GM23248 (cell line): ENCODE measurements around the gene LYRM9. TPM values are rescaled to one million over a fixed set of nuclear protein-coding genes. Genes with fewer than 3 reads are reported as not detected.

ENCODE experiments used
- DNase-seq: peaks from one replicate; pipeline ENCODE4 v3.0.0-alpha.2; 2015
- H2AFZ ChIP-seq: fragments of 200-600 bp; sonication (generic); 2 replicates; pipeline ENCODE4 v1.6.1; 2016; ENCODE audit warnings: antibody characterized with exemption
- H3F3A ChIP-seq: fragments of 200-600 bp; sonication (generic); 2 replicates; pipeline ENCODE4 v1.6.1; 2016; ENCODE audit warnings: mild to moderate bottlenecking, antibody characterized with exemption, mixed run types; ENCODE audit not compliant: insufficient read depth
- H3K27ac ChIP-seq: fragments of 200-600 bp; sonication (generic); 2 replicates; pipeline ENCODE4 v1.5.1; 2016; ENCODE audit warnings: mild to moderate bottlenecking
- H3K27me3 ChIP-seq: fragments of 200-600 bp; sonication (generic); replicated peaks from 2 replicates; pipeline ENCODE4 v1.6.1; 2016; ENCODE audit warnings: mild to moderate bottlenecking; ENCODE audit not compliant: insufficient read depth
- H3K36me3 ChIP-seq: fragments of 200-600 bp; sonication (generic); 2 replicates; pipeline ENCODE4 v1.6.1; 2016; ENCODE audit warnings: low read depth, mild to moderate bottlenecking
- H3K4me1 ChIP-seq: fragments of 200-600 bp; sonication (generic); 2 replicates; pipeline ENCODE4 v1.6.1; 2016; ENCODE audit warnings: mild to moderate bottlenecking; ENCODE audit not compliant: insufficient read depth
- H3K4me2 ChIP-seq: fragments of 200-600 bp; sonication (generic); one replicate; pipeline ENCODE4 v1.6.1; 2016; ENCODE audit warnings: mild to moderate bottlenecking; ENCODE audit not compliant: unreplicated experiment
- H3K4me3 ChIP-seq: fragments of 200-600 bp; sonication (generic); 2 replicates; pipeline ENCODE4 v1.5.1; 2016; ENCODE audit warnings: mild to moderate bottlenecking
- H3K79me2 ChIP-seq: fragments of 200-600 bp; sonication (generic); 2 replicates; pipeline ENCODE4 v1.6.1; 2016; ENCODE audit warnings: mild to moderate bottlenecking; ENCODE audit not compliant: insufficient read depth
- H3K9ac ChIP-seq: fragments of 200-600 bp; sonication (generic); 2 replicates; pipeline ENCODE4 v1.6.1; 2016; ENCODE audit warnings: mild to moderate bottlenecking
- H3K9me2 ChIP-seq: fragments of 200-600 bp; sonication (generic); 2 replicates; pipeline ENCODE4 v1.6.1; 2016; ENCODE audit warnings: mixed run types, mild to moderate bottlenecking, moderate library complexity; ENCODE audit not compliant: insufficient read depth
- H3K9me3 ChIP-seq: fragments of 200-600 bp; sonication (generic); one replicate; pipeline ENCODE4 v1.6.1; 2017; ENCODE audit warnings: low read depth
- H4K20me1 ChIP-seq: fragments of 200-600 bp; sonication (generic); 2 replicates; pipeline ENCODE4 v1.6.0; 2016; ENCODE audit not compliant: insufficient read depth
- EZH2 ChIP-seq: fragments of 200-600 bp; sonication (generic); IDR thresholded peaks from 2 replicates; pipeline ENCODE4 v1.6.1; 2018; ENCODE audit warnings: antibody characterized with exemption, mild to moderate bottlenecking; ENCODE audit not compliant: insufficient read depth, poor library complexity, severe bottlenecking
- EZH2phosphoT487 ChIP-seq: fragments of 200-600 bp; sonication (generic); IDR thresholded peaks from 2 replicates; pipeline ENCODE4 v1.6.1; 2018; ENCODE audit warnings: antibody characterized with exemption, moderate library complexity, mild to moderate bottlenecking, low read depth; ENCODE audit not compliant: insufficient read depth
- WGBS, 2 experiments: methylation state at CpG; one replicate each; pipeline ENCODE4 v1.1.6; 2015 to 2017; ENCODE audit warnings: low lambda C conversion rate in 2 of 2, low coverage in 1 of 2; ENCODE audit errors: missing lambda C conversion rate in 2 of 2; 5-methylcytosine and 5-hydroxymethylcytosine counted together
- in situ Hi-C: fragments of 300-500 bp; cut with MboI; formaldehyde crosslinking; loops from 2 replicates; pipeline ENCODE4 v1.15.0; 2020
- polyA plus RNA-seq: library from polyadenylated mRNA; unstranded; fragments of >200 nt; fragmentation: Nextera tagmentation; extraction: Ambion mirVana; gene quantifications from 2 replicates; pipeline ENCODE4 v1.2.1, GENCODE V29; 2016
- total RNA-seq: library from RNA; depleted of rRNA; stranded (reverse); fragments of >200 nt; shearing (Covaris generic); gene quantifications from 2 replicates; pipeline ENCODE4 v1.2.3, GENCODE V29; 2014

Gene LYRM9
- total and polyA plus RNA-seq, 2 experiments from 2014 or later: 11.3 to 15.4 TPM

DNA sequence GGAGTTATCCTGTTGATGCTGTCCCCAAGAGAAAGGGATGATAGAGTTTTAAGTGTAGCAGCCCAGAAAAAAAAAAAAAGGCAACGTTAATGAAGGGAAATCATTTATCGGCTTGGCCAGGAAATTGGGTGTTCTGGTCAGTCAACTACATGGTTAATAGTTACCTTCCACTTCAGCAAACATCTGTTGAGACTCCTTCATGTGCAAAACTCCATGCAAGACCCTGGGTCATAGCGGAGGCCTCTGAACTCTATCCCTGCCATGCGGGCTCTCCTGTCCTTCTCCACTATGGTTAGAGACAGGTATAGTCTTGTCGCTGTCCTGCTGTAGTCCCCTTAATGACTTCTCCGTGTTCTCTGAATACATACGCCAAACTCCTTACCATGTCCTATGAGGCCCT lies 3.5 kb upstream of the LYRM9 start:
- Histone ChIP-seq H2AFZ (no peak overlapping the region), H3K9me3 (no peaks in the 10 kb centered on the region), H4K20me1 (no peaks in the 10 kb centered on the region), H3K4me3 (no peak overlapping the region), H3K4me1 (peaks cover 6% of the 10 kb centered on the region), H3K9me2 (no peaks in the 10 kb centered on the region), H3K36me3 (no peaks in the 10 kb centered on the region), H3K27ac (no peak overlapping the region), H3K9ac (no peak overlapping the region), H3F3A (no peaks in the 10 kb centered on the region), H3K27me3 (peaks cover 8% of the 10 kb centered on the region), H3K79me2 (no peaks in the 10 kb centered on the region), H3K4me2 (no peak overlapping the region)
- in situ Hi-C loops: no loop called here
- DNase-seq: no peak
- WGBS, 2 experiments: 47 to 56% methylated on average over 7 of the region's 7 CpGs
- no peak for TF ChIP-seq EZH2phosphoT487
- no peak for TF ChIP-seq EZH2

DNA sequence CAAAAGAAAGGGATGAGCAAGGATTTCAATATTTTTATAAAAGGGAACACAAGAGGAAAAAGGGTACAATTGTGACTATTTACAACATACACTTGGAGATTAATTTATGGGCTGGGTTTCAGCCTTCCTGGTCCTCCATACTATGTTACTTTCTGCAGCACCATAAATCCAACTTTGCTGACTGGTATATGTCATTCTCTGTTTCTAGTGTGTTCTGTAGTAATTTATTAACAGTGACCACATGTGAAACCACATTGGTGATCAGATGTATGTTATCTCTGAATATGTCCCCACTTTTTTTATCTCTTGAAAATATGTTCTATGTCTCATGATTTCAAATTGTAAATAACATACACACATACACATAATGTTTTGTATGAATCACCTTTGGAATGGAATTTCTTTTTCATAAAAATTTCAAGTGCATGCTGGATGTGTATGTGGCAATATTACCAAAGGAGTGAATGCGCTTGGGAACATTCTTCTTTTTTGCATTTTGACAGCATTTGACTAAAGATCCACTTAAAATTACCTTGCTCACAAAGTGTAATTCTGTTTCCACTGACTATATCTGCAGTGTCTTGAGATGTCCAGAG lies 2.9 kb upstream of the LYRM9 start:
- Histone ChIP-seq H3K36me3 (no peaks in the 10 kb centered on the region), H3K27me3 (peaks cover 8% of the 10 kb centered on the region), H3K9me2 (no peaks in the 10 kb centered on the region), H2AFZ (no peak overlapping the region), H3K9ac (no peak overlapping the region), H3K9me3 (no peaks in the 10 kb centered on the region), H3K4me3 (no peak overlapping the region), H3K27ac (no peak overlapping the region), H3K4me1 (peaks cover 6% of the 10 kb centered on the region), H3K79me2 (no peaks in the 10 kb centered on the region), H3K4me2 (no peak overlapping the region), H3F3A (no peaks in the 10 kb centered on the region), H4K20me1 (no peaks in the 10 kb centered on the region)
- TF ChIP-seq EZH2 (no peak), EZH2phosphoT487 (no peak)
- DNase-seq: no peak
- WGBS, 2 experiments: 91 to 94% methylated on average over 1 of the region's 1 CpG
- in situ Hi-C loops: no loop called here

DNA sequence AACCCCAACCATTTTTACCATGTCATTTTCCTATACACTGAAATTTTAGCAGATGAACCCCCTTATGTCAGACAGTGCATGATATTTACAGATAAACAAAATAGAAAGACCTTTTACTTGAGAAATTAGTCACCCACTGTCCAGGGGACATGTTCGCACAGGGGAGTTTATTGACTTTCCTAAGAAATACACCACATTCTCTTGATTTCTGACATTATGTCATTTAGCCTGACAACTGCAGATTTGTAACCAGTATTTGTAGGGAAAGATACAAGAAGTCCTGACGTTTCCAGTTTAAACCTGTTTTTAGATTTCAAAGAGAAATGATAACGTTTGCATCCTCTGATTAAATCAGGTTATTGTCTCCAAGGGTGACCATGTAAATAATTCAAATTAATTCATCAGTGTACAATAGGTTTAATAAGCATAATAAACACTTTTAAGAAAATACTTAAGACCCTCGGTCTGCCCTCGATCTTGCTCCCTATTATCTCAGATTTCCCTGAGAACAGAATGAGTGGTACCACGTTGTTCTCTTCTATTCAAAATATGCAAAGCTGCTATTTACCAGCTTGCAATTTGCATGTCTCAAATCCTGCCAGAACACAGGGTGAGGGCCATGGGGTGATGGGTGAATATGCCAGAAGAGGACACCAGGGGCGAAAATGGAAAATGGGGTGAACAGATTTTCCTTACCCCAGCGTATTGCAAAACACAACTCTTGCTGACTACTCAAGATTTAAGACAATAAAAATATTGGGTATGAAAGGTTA lies 2.1 kb upstream of the LYRM9 start:
- Histone ChIP-seq H2AFZ (no peak overlapping the region), H3K4me1 (peaks cover 6% of the 10 kb centered on the region), H3K27me3 (peaks cover 8% of the 10 kb centered on the region), H3K4me3 (no peak overlapping the region), H3K9me3 (no peaks in the 10 kb centered on the region), H3K79me2 (no peaks in the 10 kb centered on the region), H3K4me2 (no peak overlapping the region), H3K27ac (no peak overlapping the region), H3K36me3 (no peaks in the 10 kb centered on the region), H4K20me1 (no peaks in the 10 kb centered on the region), H3K9me2 (no peaks in the 10 kb centered on the region), H3K9ac (no peak overlapping the region), H3F3A (no peaks in the 10 kb centered on the region)
- DNase-seq: no peak
- TF ChIP-seq EZH2phosphoT487: no peak
- no peak for TF ChIP-seq EZH2
- WGBS, 2 experiments: 25% methylated on average over 8 of the region's 8 CpGs
- in situ Hi-C loops: no loop called here

DNA sequence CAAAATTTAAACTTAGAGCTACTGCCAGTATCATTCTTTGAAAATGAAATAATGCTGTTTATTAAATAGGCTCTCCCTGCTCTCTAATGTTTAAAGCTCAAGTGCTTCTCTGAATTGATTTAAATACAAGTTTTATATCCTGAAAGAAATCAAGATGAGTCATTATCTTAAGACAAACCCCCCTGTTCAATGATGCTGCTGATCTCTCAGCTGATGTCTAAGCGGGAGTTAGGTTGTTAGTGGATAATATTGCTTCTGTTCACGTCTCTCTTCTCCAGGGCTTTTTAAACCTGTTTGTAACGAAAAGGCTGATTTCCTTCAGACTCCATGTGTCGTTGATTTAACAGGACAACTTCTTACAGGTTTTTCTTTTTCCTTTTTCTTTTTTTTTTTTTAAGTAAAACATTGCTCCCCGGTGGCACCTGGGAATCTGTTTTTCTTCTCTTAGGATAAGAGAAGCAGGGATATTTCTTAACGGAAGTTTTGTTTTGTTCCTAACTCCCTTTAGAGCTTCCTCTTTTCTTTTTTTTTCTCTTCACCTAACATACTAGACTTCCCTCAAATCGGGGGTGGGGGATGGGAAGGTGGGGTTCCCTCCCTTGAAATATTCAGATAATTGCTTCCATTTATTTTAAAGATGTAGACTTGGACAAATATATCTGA lies 807 bp upstream of the LYRM9 start:
- H3K9me3 ChIP-seq: no peaks in the 10 kb centered on the region
- no peaks in the 10 kb centered on the region for H4K20me1 ChIP-seq
- no peak overlapping the region for H3K9ac ChIP-seq
- peak; percentile 22 for DNase-seq
- peaks cover 6% of the 10 kb centered on the region for H3K4me1 ChIP-seq
- H3K4me3 ChIP-seq: no peak overlapping the region
- H3K27me3 ChIP-seq: peaks cover 8% of the 10 kb centered on the region
- no peak for TF ChIP-seq EZH2phosphoT487
- TF ChIP-seq EZH2: no peak
- no peaks in the 10 kb centered on the region for H3K9me2 ChIP-seq
- H2AFZ ChIP-seq: peak overlapping the region; percentile 89
- H3K79me2 ChIP-seq: no peaks in the 10 kb centered on the region
- H3F3A ChIP-seq: no peaks in the 10 kb centered on the region
- in situ Hi-C loops: no loop called here
- H3K36me3 ChIP-seq: no peaks in the 10 kb centered on the region
- H3K27ac ChIP-seq: no peak overlapping the region
- WGBS, 2 experiments: 19 to 21% methylated on average over 7 of the region's 7 CpGs
- peak overlapping the region; percentile 52 for H3K4me2 ChIP-seq
